Measurements from ENCODE around the gene PRPF40A. TPM values are rescaled to one million over a fixed set of nuclear protein-coding genes. Genes with fewer than 3 reads are reported as not detected.

Gene PRPF40A
- total RNA-seq, 2 donors from 2014 or later: 82.6 to 97.9 TPM

DNA sequence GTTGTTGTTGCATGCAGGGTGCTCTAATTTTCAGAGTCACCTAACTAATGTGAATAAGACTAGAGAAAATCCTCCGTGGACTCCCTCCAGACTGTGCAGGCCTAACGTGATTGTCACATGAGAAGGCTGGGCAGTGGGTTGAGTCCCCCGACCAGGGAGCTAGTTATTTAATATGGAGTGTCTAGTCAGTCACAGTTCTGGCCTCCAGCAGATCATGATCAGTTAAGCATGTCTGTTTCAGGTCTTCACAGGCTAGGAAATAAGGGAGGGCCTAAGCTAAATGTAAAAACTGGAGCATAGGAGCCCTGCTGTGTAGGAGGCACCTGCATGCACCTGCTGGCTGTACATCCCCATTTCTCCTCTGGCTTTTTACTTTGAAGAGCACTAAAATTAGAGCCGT lies 86.8 kb downstream of the PRPF40A start:
- TF ChIP-seq POLR2A (IDR thresholded peaks at IDR 0.05) (no peak), POLR2AphosphoS5 (IDR thresholded peaks at IDR 0.05) (no peak), CTCF (IDR thresholded peaks at IDR 0.05) (no peak)
- Histone ChIP-seq H3K36me3 (no peaks in the 10 kb centered on the region), H3K4me3 (no peak overlapping the region), H3K27ac (no peak overlapping the region), H3K9me3 (no peaks in the 10 kb centered on the region), H3K27me3 (replicated peaks; ENCODE audit: insufficient read depth) (no peaks in the 10 kb centered on the region), H3K4me1 (replicated peaks) (no peaks in the 10 kb centered on the region)
- no peak for DNase-seq (ENCODE audit: low spot score)
- 85% methylated on average over 4 of the region's 4 CpGs for WGBS
- intact Hi-C loops (cut with DNase I): loop anchor here (10.0 kb wide), 1 partner anchor 596 kb away; no protein-coding TSS in a partner anchor

GRCh38 chr2:152629202-152629601 lies 88.1 kb downstream of the PRPF40A start:
- H3K9me3 ChIP-seq: no peaks in the 10 kb centered on the region
- no peaks in the 10 kb centered on the region for H3K27me3 ChIP-seq (replicated peaks; ENCODE audit: insufficient read depth)
- no peak overlapping the region for H3K4me3 ChIP-seq
- H3K4me1 ChIP-seq (replicated peaks): no peaks in the 10 kb centered on the region
- H3K36me3 ChIP-seq: no peaks in the 10 kb centered on the region
- no peak overlapping the region for H3K27ac ChIP-seq
- no peak for TF ChIP-seq POLR2AphosphoS5 (IDR thresholded peaks at IDR 0.05)
- no peak for TF ChIP-seq POLR2A (IDR thresholded peaks at IDR 0.05)
- no peak for TF ChIP-seq CTCF (IDR thresholded peaks at IDR 0.05)
- intact Hi-C loops (cut with DNase I): loop anchor here (10.0 kb wide), 1 partner anchor 224 kb away; no protein-coding TSS in a partner anchor
- WGBS: 53% methylated on average over 1 of the region's 1 CpG
- no peak for DNase-seq (ENCODE audit: low spot score)

- no peaks in the 10 kb centered on the region for H3K27me3 ChIP-seq (replicated peaks; ENCODE audit: insufficient read depth)
- WGBS: 7% methylated on average over 1 of the region's 1 CpG
Measured at GRCh38 chr2:152627351-152627957, 89.8 kb downstream of the PRPF40A start.

DNA sequence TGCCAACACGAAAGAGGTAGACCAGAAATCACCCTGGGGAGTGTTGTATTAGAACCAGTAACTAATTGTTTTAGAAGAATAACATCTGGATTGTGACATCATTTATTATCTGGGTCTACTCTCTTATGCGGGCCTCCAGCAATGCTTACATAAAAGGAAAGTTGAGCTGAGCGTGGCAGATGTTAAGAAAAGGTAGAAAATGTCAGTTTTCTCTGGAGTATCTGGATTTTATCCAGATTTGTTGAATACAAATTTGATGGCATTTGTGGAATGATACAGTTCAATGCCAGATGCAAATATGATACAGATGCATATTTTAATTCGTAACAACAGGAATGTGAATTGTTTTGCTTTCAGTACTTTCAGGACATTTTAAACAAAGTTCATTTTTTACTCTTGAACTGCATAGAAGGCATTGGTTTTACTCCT lies 90.3 kb downstream of the PRPF40A start:
- Histone ChIP-seq H3K36me3 (no peaks in the 10 kb centered on the region), H3K4me3 (no peak overlapping the region), H3K9me3 (no peaks in the 10 kb centered on the region), H3K27ac (no peak overlapping the region), H3K27me3 (replicated peaks; ENCODE audit: insufficient read depth) (no peaks in the 10 kb centered on the region), H3K4me1 (replicated peaks) (no peaks in the 10 kb centered on the region)
- WGBS: 44% methylated on average over 4 of the region's 4 CpGs
- TF ChIP-seq POLR2AphosphoS5 (IDR thresholded peaks at IDR 0.05) (no peak), CTCF (IDR thresholded peaks at IDR 0.05) (no peak), POLR2A (IDR thresholded peaks at IDR 0.05) (no peak)
- no peak for DNase-seq (ENCODE audit: low spot score)
- intact Hi-C loops (cut with DNase I): loop anchor here (10.0 kb wide), 1 partner anchor 222 kb away; no protein-coding TSS in a partner anchor

More at GRCh38 chr2:152627351-152627957, 89.8 kb downstream of the PRPF40A start:
- TF ChIP-seq POLR2A (IDR thresholded peaks at IDR 0.05) (no peak), CTCF (IDR thresholded peaks at IDR 0.05) (peak in 3 of 4 experiments; percentile 39 to 65 (median 57))
- H3K4me1 ChIP-seq (replicated peaks): no peaks in the 10 kb centered on the region
- DNase-seq (ENCODE audit: low spot score): no peak
- H3K27ac ChIP-seq: no peak overlapping the region
- no peak overlapping the region for H3K4me3 ChIP-seq
- no peaks in the 10 kb centered on the region for H3K9me3 ChIP-seq
- H3K36me3 ChIP-seq: no peaks in the 10 kb centered on the region
- intact Hi-C loops (cut with DNase I): loop anchor here (10.0 kb wide), 1 partner anchor 223 kb away; no protein-coding TSS in a partner anchor

DNA sequence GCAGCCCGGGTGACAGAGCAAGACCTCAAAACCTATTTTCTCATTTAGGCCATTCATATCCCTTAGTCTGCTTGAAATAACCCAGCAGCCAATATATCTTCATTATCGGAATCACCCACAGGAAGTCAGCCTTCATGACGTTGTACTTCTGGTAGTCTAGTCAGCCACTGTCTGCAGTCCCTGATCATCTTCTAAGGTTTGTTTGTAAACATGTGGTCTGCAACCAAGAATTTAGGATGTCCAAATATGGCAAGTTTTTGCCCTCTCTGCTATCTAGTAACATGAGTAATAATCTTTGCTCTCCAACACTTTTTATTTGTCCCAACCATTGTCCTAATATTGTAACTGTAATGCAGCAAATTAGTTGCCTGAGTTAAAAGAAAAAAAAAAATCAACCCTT lies 92.5 kb downstream of the PRPF40A start:
- intact Hi-C loops (cut with DNase I): loop anchor here (5.0 to 10.0 kb wide), 2 partner anchors 220 to 288 kb away; partner anchors contain the start of gene FMNL2
- Histone ChIP-seq H3K4me3 (no peak overlapping the region), H3K27me3 (replicated peaks; ENCODE audit: insufficient read depth) (no peaks in the 10 kb centered on the region), H3K27ac (no peak overlapping the region), H3K4me1 (replicated peaks) (no peaks in the 10 kb centered on the region), H3K36me3 (no peaks in the 10 kb centered on the region), H3K9me3 (no peaks in the 10 kb centered on the region)
- TF ChIP-seq POLR2AphosphoS5 (IDR thresholded peaks at IDR 0.05): no peak
- TF ChIP-seq POLR2A (IDR thresholded peaks at IDR 0.05): no peak
- TF ChIP-seq CTCF (IDR thresholded peaks at IDR 0.05): no peak
- 80% methylated on average over 3 of the region's 3 CpGs for WGBS
- DNase-seq (ENCODE audit: low spot score): no peak
